Upper lobe of left lung (tissue), 4 donors: Measurements from ENCODE around the gene OCEL1.

Experiments
- CTCF ChIP-seq, 6 experiments: fragments of 450-650 bp in 4 of 6; fragments of 200-600 bp in 2 of 6; sonication (generic) in 2 of 6; IDR thresholded peaks; one replicate each; pipeline ENCODE4 v1.5.1; 2016 to 2019; ENCODE audit warnings: antibody characterized with exemption in 6 of 6
- POLR2A ChIP-seq, 4 donors: fragments of 450-650 bp; IDR thresholded peaks; one replicate each; pipeline ENCODE4 v1.5.1; 2016 to 2017; ENCODE audit warnings: antibody characterized with exemption in 4 of 4, mild to moderate bottlenecking in 2 of 4

DNA sequence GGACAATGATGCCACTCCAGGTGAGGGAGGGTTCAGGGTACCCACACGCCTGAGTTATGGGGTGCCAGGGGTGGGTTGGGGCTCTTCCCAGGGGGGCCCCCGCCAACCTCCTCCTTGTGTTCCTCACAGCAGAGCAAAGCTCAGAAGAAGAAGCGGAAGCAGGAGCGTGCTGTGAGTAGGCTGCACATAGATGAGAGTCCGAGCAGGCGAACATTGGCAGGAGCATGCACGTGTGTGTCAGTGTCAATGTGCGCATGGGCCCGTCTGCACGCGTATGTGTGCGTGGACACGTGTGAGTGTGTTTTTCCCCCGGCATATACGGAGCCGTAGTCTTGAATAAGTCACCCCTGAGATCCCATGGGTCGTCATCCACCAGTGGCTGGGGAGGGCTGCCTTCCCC, 23.3 kb upstream of the OCEL1 start:
- TF ChIP-seq CTCF (IDR thresholded peaks at IDR 0.05): no peak
- no peak for TF ChIP-seq POLR2A (IDR thresholded peaks at IDR 0.05)
